Upper lobe of left lung (tissue), 6 donors: ENCODE data around the gene MTF2. TPM values are rescaled to one million over a fixed set of nuclear protein-coding genes. Genes with fewer than 3 reads are reported as not detected.

Experiments
- ATAC-seq, 2 donors: fragments of 200-7000 bp; cut with Tn5 transposase; one replicate each; pipeline ENCODE4 v1.9.1; 2022; ENCODE audit warnings: mild to moderate bottlenecking in 2 of 2, moderate library complexity in 2 of 2; ENCODE audit not compliant: low FRiP score in 2 of 2
- DNase-seq, 2 donors: peaks; one replicate each; pipeline ENCODE4 v3.0.0-alpha.2; 2019 to 2020
- H3K27ac ChIP-seq, 4 donors: fragments of 200-600 bp; sonication (generic); one replicate each; pipeline ENCODE4 v1.5.1; 2016 to 2019
- H3K27me3 ChIP-seq, 4 donors: fragments of 200-600 bp; sonication (generic); one replicate each; pipeline ENCODE4 v1.5.1; 2017 to 2019
- H3K36me3 ChIP-seq, 4 donors: fragments of 200-600 bp; sonication (generic); one replicate each; pipeline ENCODE4 v1.5.1; 2016 to 2019
- H3K4me1 ChIP-seq, 4 donors: fragments of 200-600 bp; sonication (generic); one replicate each; pipeline ENCODE4 v1.5.1; 2018 to 2019
- H3K4me3 ChIP-seq, 4 donors: fragments of 200-600 bp; sonication (generic); one replicate each; pipeline ENCODE4 v1.5.1; 2017 to 2019; ENCODE audit warnings: mild to moderate bottlenecking in 2 of 4, moderate library complexity in 1 of 4
- H3K9me3 ChIP-seq, 4 donors: fragments of 200-600 bp; sonication (generic); one replicate each; pipeline ENCODE4 v1.5.1; 2018 to 2019
- EP300 ChIP-seq, 4 donors: sonication (generic); formaldehyde crosslinking; IDR thresholded peaks; one replicate each; pipeline ENCODE4 v1.5.1; 2017; ENCODE audit warnings: antibody characterized with exemption in 4 of 4, control low read depth in 2 of 4
- POLR2A ChIP-seq, 4 donors: fragments of 450-650 bp; IDR thresholded peaks; one replicate each; pipeline ENCODE4 v1.5.1; 2016 to 2017; ENCODE audit warnings: antibody characterized with exemption in 4 of 4, mild to moderate bottlenecking in 2 of 4
- POLR2AphosphoS5 ChIP-seq, 2 donors: sonication (generic); formaldehyde crosslinking; IDR thresholded peaks; one replicate each; pipeline ENCODE4 v1.5.1; 2017; ENCODE audit warnings: antibody characterized with exemption in 2 of 2
- WGBS, 2 donors: methylation state at CpG; one replicate each; pipeline ENCODE4 v1.1.5; 2017 to 2018; 5-methylcytosine and 5-hydroxymethylcytosine counted together
- total RNA-seq, 6 donors: library from RNA; depleted of rRNA in 4 of 6; stranded (reverse); fragments of >200 nt in 4 of 6; gene quantifications; one replicate each; pipeline versions ENCODE4 v1.1.0 to v1.2.1, GENCODE V29; 2016 to 2021
- TF ChIP-seq, protein P1 (sequence below), 6 experiments: fragments of 450-650 bp in 4 of 6; fragments of 200-600 bp in 2 of 6; sonication (generic) in 2 of 6; IDR thresholded peaks; one replicate each; pipeline ENCODE4 v1.5.1; 2016 to 2019; ENCODE audit warnings: antibody characterized with exemption in 6 of 6
- donor health status: DM: no; HTN: no; CAD: no; lungs with moderate emphysema.
- donor health status: DM: no; HTN: yes; CAD: no; lungs with severe emphysema.

MTF2 gene
- total RNA-seq, 6 donors from 2014 or later: 15.4 to 29.4 (median 20.6) TPM

DNA sequence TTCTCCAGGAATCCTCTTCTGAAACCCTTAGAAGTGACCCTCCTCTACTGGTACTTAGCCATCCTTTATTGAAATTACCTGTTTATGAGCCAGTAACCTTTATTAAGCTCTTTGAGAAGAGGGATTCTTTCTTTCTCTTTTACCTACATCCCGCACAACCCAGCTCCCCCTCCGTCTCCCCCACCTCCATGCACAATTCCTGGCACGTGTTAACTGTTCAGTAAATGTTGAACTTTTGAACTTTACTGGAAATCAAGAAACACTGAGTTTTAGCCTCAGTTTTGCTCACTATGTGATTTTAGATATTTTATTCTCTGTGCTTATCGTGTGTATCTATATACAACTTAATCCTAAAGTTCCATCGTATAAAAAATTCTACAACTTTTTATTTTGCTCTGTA, 99.3 kb downstream of the MTF2 start:
- DNase-seq (no peak), ATAC-seq (no peak)

DNA sequence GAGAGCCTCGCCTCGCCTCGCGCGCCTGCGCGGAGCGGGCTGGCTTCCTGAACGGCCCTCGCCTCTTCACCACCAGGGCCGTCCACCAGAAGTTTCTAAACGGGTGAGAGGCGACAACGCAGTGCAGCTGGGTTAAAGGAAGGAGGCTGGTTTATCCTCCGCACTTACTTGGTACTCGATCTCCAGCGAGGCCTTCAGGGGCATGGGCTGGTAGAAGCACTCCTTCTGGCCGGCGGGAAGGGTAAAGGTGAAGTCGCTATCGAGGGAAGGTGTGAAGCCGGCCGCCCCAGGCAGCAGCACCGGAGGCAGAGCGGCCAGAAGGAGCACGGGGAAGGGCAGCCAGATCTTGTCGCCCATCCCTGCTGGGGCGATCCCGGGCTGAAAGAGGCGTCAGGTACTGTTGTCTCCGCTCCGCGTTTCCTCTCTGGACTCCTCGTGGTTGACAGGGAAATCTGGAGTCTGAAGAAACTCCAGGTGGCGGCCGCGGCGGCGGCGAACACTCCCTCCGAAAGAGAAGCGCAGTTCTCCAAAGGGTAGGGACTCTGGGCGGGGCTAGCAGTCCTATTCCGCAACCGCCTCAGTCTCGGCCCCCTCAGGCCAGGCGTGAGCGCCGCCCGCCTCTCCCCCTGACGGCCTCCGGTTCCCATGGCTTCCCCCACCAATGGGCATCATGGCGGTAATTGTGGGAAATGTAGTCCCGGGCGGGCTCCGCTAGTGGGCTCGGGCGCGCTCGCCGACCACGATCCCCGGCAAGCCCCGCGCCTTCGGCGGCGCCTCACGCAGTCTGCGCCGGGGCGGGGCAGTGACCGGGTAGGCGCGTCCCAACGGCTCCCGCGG, 101.0 kb downstream of the MTF2 start, which contains the start of gene TMED5:
Gene TMED5 (minus strand): TSS at position 528 of the 837 bp plus-strand sequence. CDS start 171 bp downstream, at position 357.
- TF ChIP-seq EP300 (IDR thresholded peaks at IDR 0.05) (no peak), POLR2AphosphoS5 (IDR thresholded peaks at IDR 0.05) (peak; percentile 82 to 92), POLR2A (IDR thresholded peaks at IDR 0.05) (peak in 3 of 4 donors; percentile 96 to 98 (median 98))
- TF ChIP-seq, protein P1, sequence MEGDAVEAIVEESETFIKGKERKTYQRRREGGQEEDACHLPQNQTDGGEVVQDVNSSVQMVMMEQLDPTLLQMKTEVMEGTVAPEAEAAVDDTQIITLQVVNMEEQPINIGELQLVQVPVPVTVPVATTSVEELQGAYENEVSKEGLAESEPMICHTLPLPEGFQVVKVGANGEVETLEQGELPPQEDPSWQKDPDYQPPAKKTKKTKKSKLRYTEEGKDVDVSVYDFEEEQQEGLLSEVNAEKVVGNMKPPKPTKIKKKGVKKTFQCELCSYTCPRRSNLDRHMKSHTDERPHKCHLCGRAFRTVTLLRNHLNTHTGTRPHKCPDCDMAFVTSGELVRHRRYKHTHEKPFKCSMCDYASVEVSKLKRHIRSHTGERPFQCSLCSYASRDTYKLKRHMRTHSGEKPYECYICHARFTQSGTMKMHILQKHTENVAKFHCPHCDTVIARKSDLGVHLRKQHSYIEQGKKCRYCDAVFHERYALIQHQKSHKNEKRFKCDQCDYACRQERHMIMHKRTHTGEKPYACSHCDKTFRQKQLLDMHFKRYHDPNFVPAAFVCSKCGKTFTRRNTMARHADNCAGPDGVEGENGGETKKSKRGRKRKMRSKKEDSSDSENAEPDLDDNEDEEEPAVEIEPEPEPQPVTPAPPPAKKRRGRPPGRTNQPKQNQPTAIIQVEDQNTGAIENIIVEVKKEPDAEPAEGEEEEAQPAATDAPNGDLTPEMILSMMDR (IDR thresholded peaks at IDR 0.05): peak in 5 of 6 experiments; percentile 10 to 73 (median 56)
- Histone ChIP-seq H3K4me3 (peak within 1 kb of the TSS; percentile 73 to 87 (median 76)), H3K4me1 (peaks cover 10 to 26% (median 17%) of the 10 kb centered on the region in 4 donors), H3K9me3 (no peaks in the 10 kb centered on the region), H3K36me3 (peaks cover 0 to 9% (median 0%) of the 10 kb centered on the region in 4 donors), H3K27me3 (no peaks in the 10 kb centered on the region), H3K27ac (peak within 1 kb of the TSS; percentile 95 to 100 (median 98))
- DNase-seq: peak; percentile 98 to 99
- peak; percentile 98 to 100 for ATAC-seq
- WGBS, 2 donors: 0% methylated on average over 29 to 69 of the region's 78 CpGs

More for the DNA sequence above, 99.3 kb downstream of the MTF2 start:
- TF ChIP-seq POLR2AphosphoS5 (IDR thresholded peaks at IDR 0.05) (no peak), POLR2A (IDR thresholded peaks at IDR 0.05) (no peak), EP300 (IDR thresholded peaks at IDR 0.05) (no peak)
- TF ChIP-seq, protein P1 (IDR thresholded peaks at IDR 0.05): no peak
- 30 to 39% methylated on average over 5 of the region's 5 CpGs for WGBS, 2 donors
- H3K9me3 ChIP-seq: no peaks in the 10 kb centered on the region
- peak overlapping the region; percentile 2 to 87 (median 74) for H3K4me3 ChIP-seq
- H3K27ac ChIP-seq: peak overlapping the region in 1 of 4 donors; percentile 17
- H3K4me1 ChIP-seq: peaks cover 14 to 29% (median 19%) of the 10 kb centered on the region in 4 donors
- H3K36me3 ChIP-seq: peaks cover 0 to 13% (median 0%) of the 10 kb centered on the region in 4 donors
- no peaks in the 10 kb centered on the region for H3K27me3 ChIP-seq

DNA sequence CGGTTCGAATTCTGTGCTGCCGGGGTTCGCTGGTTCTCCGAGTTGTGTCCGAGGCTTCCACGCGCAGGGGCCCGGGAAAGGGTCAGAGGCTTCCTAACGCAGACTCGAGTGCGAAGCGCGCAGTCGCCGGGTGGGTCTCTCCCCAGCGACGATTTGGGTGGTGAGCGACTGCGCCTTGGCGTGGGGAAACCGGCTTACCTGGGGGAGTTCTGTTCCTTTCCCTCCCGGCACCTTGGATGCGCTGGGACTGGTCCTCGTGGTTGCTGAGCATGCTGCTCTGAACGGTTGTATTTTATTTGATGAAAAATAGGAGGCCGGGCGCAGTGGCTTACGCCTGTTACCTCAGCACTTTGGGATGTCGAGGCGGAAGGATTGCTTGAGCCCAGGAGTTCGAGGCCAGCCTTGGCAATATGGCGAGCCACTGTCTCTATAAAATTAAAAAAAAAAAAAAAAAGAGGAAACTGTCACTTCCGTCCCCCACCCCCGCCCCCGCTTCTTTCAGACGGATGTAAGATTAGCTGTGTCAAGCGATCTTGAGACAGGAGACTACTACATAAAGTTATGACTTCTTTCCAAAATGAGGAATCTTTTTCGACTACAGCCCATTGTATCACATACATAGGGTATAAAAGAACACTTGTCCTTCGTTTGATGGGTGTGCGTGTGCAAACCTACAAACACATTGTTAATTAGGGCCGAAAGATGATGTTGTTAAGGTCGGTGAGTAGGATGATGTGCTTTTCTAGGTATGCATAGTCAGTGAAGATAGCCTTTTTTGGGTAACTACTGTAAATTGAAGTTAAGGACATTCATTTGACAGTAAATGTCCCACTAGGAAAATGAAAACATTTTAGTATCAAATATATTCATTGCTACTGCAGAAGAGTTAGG, 101.9 kb downstream of the MTF2 start, which contains the start of gene CCDC18:
Gene CCDC18 (plus strand): TSS at position 2 of the 891 bp plus-strand sequence. CDS start 2,638 bp downstream, outside the sequence.
- Histone ChIP-seq H3K36me3 (peaks cover 0 to 4% (median 0%) of the 10 kb centered on the region in 4 donors), H3K4me3 (peak within 1 kb of the TSS; percentile 73 to 87 (median 76)), H3K9me3 (no peaks in the 10 kb centered on the region), H3K27me3 (no peaks in the 10 kb centered on the region), H3K27ac (peak within 1 kb of the TSS; percentile 95 to 100 (median 98)), H3K4me1 (peaks cover 10 to 24% (median 15%) of the 10 kb centered on the region in 4 donors)
- ATAC-seq (peak in 1 of 2 donors; percentile 5), DNase-seq (no peak)
- WGBS, 2 donors: 2 to 6% methylated on average over 17 to 28 of the region's 43 CpGs
- TF ChIP-seq POLR2A (IDR thresholded peaks at IDR 0.05) (no peak), POLR2AphosphoS5 (IDR thresholded peaks at IDR 0.05) (no peak), EP300 (IDR thresholded peaks at IDR 0.05) (no peak)
- TF ChIP-seq, protein P1 (IDR thresholded peaks at IDR 0.05): no peak

DNA sequence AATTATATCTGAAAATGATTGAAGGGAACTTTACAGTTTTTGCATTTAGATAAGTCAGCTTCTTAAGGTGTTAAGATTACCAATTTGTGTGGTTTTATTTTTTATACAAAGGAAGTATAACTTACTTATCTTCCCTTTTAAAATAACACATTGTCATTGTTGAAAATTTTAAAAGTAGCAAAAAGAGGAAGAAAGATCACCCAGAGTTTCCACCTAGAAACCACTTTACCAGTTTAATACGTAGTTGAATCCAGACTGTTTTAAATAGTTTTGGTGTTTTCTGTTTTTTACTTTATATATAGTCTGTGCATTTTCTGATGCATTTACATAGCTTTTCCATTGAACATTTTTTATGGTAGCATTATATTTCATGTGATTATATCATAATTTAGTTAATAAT, 107.6 kb downstream of the MTF2 start:
- DNase-seq (no peak), ATAC-seq (no peak)
- Histone ChIP-seq H3K36me3 (no peaks in the 10 kb centered on the region), H3K4me3 (no peak overlapping the region), H3K4me1 (peaks cover 0 to under 1% (median 0%) of the 10 kb centered on the region in 4 donors), H3K9me3 (no peaks in the 10 kb centered on the region), H3K27ac (no peak overlapping the region), H3K27me3 (no peaks in the 10 kb centered on the region)
- WGBS, 2 donors: 55 to 66% methylated on average over 1 of the region's 1 CpG
- no peak for TF ChIP-seq EP300 (IDR thresholded peaks at IDR 0.05)
- TF ChIP-seq POLR2A (IDR thresholded peaks at IDR 0.05): no peak

Other genes starting within 250 kb of the MTF2 start
- gene RPL5, start 247.2 kb upstream of the MTF2 start, total RNA-seq: 1,000 to 10,000 TPM in 1 of 6 donors, 100 to 1,000 TPM in 5; 716 to 1,207 (median 813) TPM
- 10 to 100 TPM in 1 of 6 donors, 1 to 10 TPM in 5; 2.8 to 15.2 (median 4.4) TPM for gene DIPK1A, start 117.8 kb upstream of the MTF2 start, total RNA-seq
- gene TMED5, start 101.1 kb downstream of the MTF2 start, total RNA-seq: 100 to 1,000 TPM in 1 of 6 donors, 10 to 100 TPM in 5; 40.3 to 137 (median 85.9) TPM
- 10 to 100 TPM in 1 of 6 donors, 1 to 10 TPM in 5; 4.1 to 14.1 (median 6.4) TPM for gene CCDC18, start 101.4 kb downstream of the MTF2 start, total RNA-seq